IMR-90 (cell line): ENCODE measurements around the gene SNCA. TPM values are rescaled to one million over a fixed set of nuclear protein-coding genes. Genes with fewer than 3 reads are reported as not detected.

Experiments used
- ATAC-seq: fragments of 200-7000 bp; cut with Tn5 transposase; 2 replicates; pipeline ENCODE4 v1.9.1; 2020; ENCODE audit warnings: low read depth, mild to moderate bottlenecking, moderate library complexity
- BruUV-seq: library from RNA; stranded (reverse); fragments of 400-500 nt; replicated peaks from 2 replicates; lab custom pipeline; 2021; lab: Mats Ljungman, UMichigan
- CTCF ChIA-PET: fragments of 300-600 bp; formaldehyde crosslinking; extraction: SDS; loops from one replicate; lab custom pipeline; 2021; ENCODE audit warnings: antibody characterized with exemption; lab: Yijun Ruan, JAX
- POLR2A ChIA-PET: fragments of 300-600 bp; sonication (Branson Sonifier 250); formaldehyde crosslinking; loops from one replicate; lab custom pipeline; 2022; ENCODE audit warnings: antibody characterized with exemption; ENCODE audit not compliant: unreplicated experiment; lab: Charles Lee
- DNase-seq: peaks from one replicate; pipeline ENCODE4 v3.0.0; 2013
- H2AFZ ChIP-seq: replicated peaks from 2 replicates; pipeline ENCODE3; 2013; ENCODE audit warnings: low read length, mild to moderate bottlenecking; ENCODE audit not compliant: poor library complexity
- H2AK5ac ChIP-seq: 2 replicates; pipeline ENCODE4 v1.6.1; 2013; ENCODE audit warnings: low read depth, low read length, inconsistent platforms
- H2AK9ac ChIP-seq: replicated peaks from 2 replicates; pipeline ENCODE3; 2013; ENCODE audit warnings: mild to moderate bottlenecking, low read depth, low read length, moderate library complexity; ENCODE audit not compliant: poor library complexity
- H2BK120ac ChIP-seq: 2 replicates; pipeline ENCODE4 v1.6.1; 2013; ENCODE audit warnings: low read depth, low read length, inconsistent platforms
- H2BK15ac ChIP-seq: 3 replicates; pipeline ENCODE4 v1.6.1; 2013; ENCODE audit warnings: low read depth, low read length, inconsistent platforms
- H2BK20ac ChIP-seq: 2 replicates; pipeline ENCODE4 v1.6.1; 2013; ENCODE audit warnings: low read depth, mild to moderate bottlenecking, inconsistent platforms, low read length, moderate library complexity
- H2BK5ac ChIP-seq: 2 replicates; pipeline ENCODE4 v1.6.1; 2013; ENCODE audit warnings: mild to moderate bottlenecking, low read depth, low read length, inconsistent platforms; ENCODE audit not compliant: poor library complexity, severe bottlenecking
- H3K14ac ChIP-seq: replicated peaks from 2 replicates; pipeline ENCODE4 v1.6.1; 2013; ENCODE audit warnings: low read depth, low read length, inconsistent platforms
- H3K18ac ChIP-seq: 2 replicates; pipeline ENCODE4 v1.6.1; 2013; ENCODE audit warnings: low read depth, low read length, control low read depth
- H3K23ac ChIP-seq: 2 replicates; pipeline ENCODE4 v1.6.1; 2013; ENCODE audit warnings: low read depth, low read length, inconsistent platforms
- H3K27ac ChIP-seq: 2 replicates; pipeline ENCODE4 v1.5.1; 2013; ENCODE audit warnings: mild to moderate bottlenecking, control low read depth, low read length; ENCODE audit not compliant: insufficient read depth
- H3K27me3 ChIP-seq: 2 replicates; pipeline ENCODE4 v1.6.1; 2013; ENCODE audit warnings: low read length; ENCODE audit not compliant: control insufficient read depth, insufficient read depth
- H3K36me3 ChIP-seq: 2 replicates; pipeline ENCODE4 v1.6.1; 2013; ENCODE audit warnings: low read length, mixed read lengths; ENCODE audit not compliant: control insufficient read depth, insufficient read depth
- H3K4ac ChIP-seq: 2 replicates; pipeline ENCODE4 v1.6.1; 2013; ENCODE audit warnings: low read depth, low read length, inconsistent platforms
- H3K4me1 ChIP-seq: 2 replicates; pipeline ENCODE4 v1.6.1; 2013; ENCODE audit warnings: low read length, mixed read lengths; ENCODE audit not compliant: control insufficient read depth, insufficient read depth
- H3K4me2 ChIP-seq: 2 replicates; pipeline ENCODE4 v1.6.1; 2013; ENCODE audit warnings: low read depth, mild to moderate bottlenecking, control low read depth, low read length, moderate library complexity
- H3K4me3 ChIP-seq: 2 replicates; pipeline ENCODE4 v1.5.1; 2013; ENCODE audit warnings: low read depth, mild to moderate bottlenecking, control low read depth, low read length, moderate library complexity; ENCODE audit not compliant: insufficient read depth
- H3K56ac ChIP-seq: 2 replicates; pipeline ENCODE4 v1.6.1; 2013; ENCODE audit warnings: low read length, inconsistent platforms; ENCODE audit not compliant: insufficient read depth; ENCODE audit errors: extremely low read depth
- H3K79me1 ChIP-seq, 2 experiments: 2 replicates each; pipeline ENCODE4 v1.6.1; 2013; ENCODE audit warnings: low read length in 2 of 2, inconsistent platforms in 1 of 2, low read depth in 1 of 2
- H3K9ac ChIP-seq: 2 replicates; pipeline ENCODE4 v1.6.1; 2013; ENCODE audit warnings: low read depth, low read length, control low read depth
- H3K9me1 ChIP-seq: 2 replicates; pipeline ENCODE4 v1.6.1; 2013; ENCODE audit warnings: low read length, inconsistent platforms; ENCODE audit not compliant: insufficient read depth
- H3K9me3 ChIP-seq: 2 replicates; pipeline ENCODE4 v1.6.1; 2013; ENCODE audit warnings: low read length; ENCODE audit not compliant: control insufficient read depth, insufficient read depth
- H4K20me1 ChIP-seq: 2 replicates; pipeline ENCODE4 v1.6.1; 2013; ENCODE audit warnings: low read length, inconsistent platforms; ENCODE audit not compliant: insufficient read depth
- H4K5ac ChIP-seq: 2 replicates; pipeline ENCODE4 v1.6.1; 2013; ENCODE audit warnings: mild to moderate bottlenecking, low read depth, low read length, control low read depth
- H4K8ac ChIP-seq, 2 experiments: 2 replicates each; pipeline ENCODE4 v1.6.1; 2013; ENCODE audit warnings: low read depth in 2 of 2, low read length in 2 of 2, control low read depth in 1 of 2, inconsistent platforms in 1 of 2
- H4K91ac ChIP-seq: 2 replicates; pipeline ENCODE4 v1.6.1; 2013; ENCODE audit warnings: low read depth, low read length, inconsistent platforms; ENCODE audit not compliant: insufficient read depth
- CEBPB ChIP-seq: IDR thresholded peaks from 2 replicates; pipeline ENCODE4 v1.6.1; 2012; ENCODE audit warnings: low read depth, low read length, improper control_type of control experiment
- CTCF ChIP-seq: conservative IDR thresholded peaks from 2 replicates; pipeline ENCODE4 v1.5.1; 2012; ENCODE audit warnings: mild to moderate bottlenecking, low read depth, low read length, improper control_type of control experiment
- FOS ChIP-seq: fragments of 150-350 bp; IDR thresholded peaks from 2 replicates; pipeline ENCODE4 v1.6.1; 2016; ENCODE audit warnings: low read depth, low read length
- MAFK ChIP-seq: IDR thresholded peaks from 2 replicates; pipeline ENCODE4 v1.6.1; 2012; ENCODE audit warnings: low read depth, low read length, improper control_type of control experiment
- MAZ ChIP-seq: IDR thresholded peaks from 2 replicates; pipeline ENCODE4 v1.6.1; 2012; ENCODE audit warnings: low read depth, mild to moderate bottlenecking, low read length, improper control_type of control experiment, moderate library complexity, borderline replicate concordance
- MXI1 ChIP-seq: IDR thresholded peaks from 2 replicates; pipeline ENCODE4 v1.6.1; 2012; ENCODE audit warnings: low read depth, mild to moderate bottlenecking, low read length, moderate library complexity, borderline replicate concordance
- NFE2L2 ChIP-seq: fragments of 150-350 bp; IDR thresholded peaks from 2 replicates; pipeline ENCODE4 v1.6.1; 2016; ENCODE audit warnings: low read depth, mild to moderate bottlenecking, low read length
- POLR2A ChIP-seq: IDR thresholded peaks from 2 replicates; pipeline ENCODE4 v1.6.1; 2012; ENCODE audit warnings: mild to moderate bottlenecking, low read depth, low read length
- RAD21 ChIP-seq: IDR thresholded peaks from 2 replicates; pipeline ENCODE4 v1.6.1; 2012; ENCODE audit warnings: low read length, improper control_type of control experiment
- RCOR1 ChIP-seq: IDR thresholded peaks from 2 replicates; pipeline ENCODE4 v1.6.1; 2012; ENCODE audit warnings: mild to moderate bottlenecking, low read length, improper control_type of control experiment; ENCODE audit not compliant: insufficient replicate concordance
- RFX5 ChIP-seq: IDR thresholded peaks from 2 replicates; pipeline ENCODE4 v1.8.0; 2012; ENCODE audit warnings: low read depth, mild to moderate bottlenecking, low read length, moderate library complexity
- SMC3 ChIP-seq: fragments of 150-350 bp; IDR thresholded peaks from 2 replicates; pipeline ENCODE4 v1.6.1; 2016; ENCODE audit warnings: low read depth, mild to moderate bottlenecking, antibody characterized with exemption, low read length, moderate library complexity
- WGBS, 2 experiments: methylation state at CpG; one replicate each; pipeline versions ENCODE4 v1.1.5 to v1.1.7; 2013; ENCODE audit warnings: missing lambda C conversion rate in 2 of 2; ENCODE audit not compliant: insufficient read length in 1 of 2; ENCODE audit errors: extremely low coverage in 2 of 2; 5-methylcytosine and 5-hydroxymethylcytosine counted together
- dilution Hi-C: fragments of 300-500 bp; cut with HindIII; formaldehyde crosslinking; loops from one replicate; pipeline ENCODE4 v1.14.3; 2018; ENCODE audit warnings: low sequenced_read_pairs; ENCODE audit not compliant: unreplicated experiment
- in situ Hi-C: fragments of 300-500 bp; cut with MboI; formaldehyde crosslinking; loops from 3 replicates; pipeline ENCODE4 v1.14.3; 2019; ENCODE audit warnings: low sequenced_read_pairs, inconsistent platforms, mixed read lengths
- intact Hi-C: fragments of 100-400 bp; cut with micrococcal nuclease; formaldehyde crosslinking; loops from 2 replicates; pipeline ENCODE4 v1.10.0; 2022
- polyA plus RNA-seq, 3 experiments: library from polyadenylated mRNA; depleted of rRNA; stranded (reverse); fragments of >200 nt; gene quantifications; 2 replicates each; pipeline ENCODE4 v1.2.3, GENCODE V29; 2012; ENCODE audit warnings: low replicate concordance in 1 of 3
- total RNA-seq: library from RNA; depleted of rRNA; stranded (reverse); fragments of >200 nt; gene quantifications from 2 replicates; pipeline ENCODE4 v1.2.3, GENCODE V29; 2012
- TF ChIP-seq, protein P1 (sequence below): fragments of 150-350 bp; IDR thresholded peaks from 2 replicates; pipeline ENCODE4 v1.6.1; 2016; ENCODE audit warnings: low read depth, mild to moderate bottlenecking, low read length, moderate library complexity, borderline replicate concordance
- TF ChIP-seq, protein P2 (sequence below): fragments of 150-350 bp; IDR thresholded peaks from 2 replicates; pipeline ENCODE4 v1.6.1; 2017; ENCODE audit warnings: mild to moderate bottlenecking, antibody characterized with exemption, low read length, low read depth

Gene SNCA
- total and polyA plus RNA-seq, 2 of the 4 experiments (the other 2 are of a cell fraction) = 0.36 to 0.46 TPM

GRCh38 chr4:89821612-89822011 is 15.3 kb downstream of the SNCA start:
- CTCF ChIA-PET = no interaction called here
- H3K36me3 ChIP-seq = no peaks in the 10 kb centered on the region
- ATAC-seq (no peak), DNase-seq (no peak)
- WGBS, 2 experiments = no CpG with 5 or more reads among the region's 1 CpG
- no peak overlapping the region for H2AK5ac ChIP-seq
- H4K20me1 ChIP-seq = no peaks in the 10 kb centered on the region
- no peak overlapping the region for H3K18ac ChIP-seq
- H3K4me1 ChIP-seq = no peaks in the 10 kb centered on the region
- no peaks in the 10 kb centered on the region for H3K9me3 ChIP-seq
- H2BK15ac ChIP-seq = no peak overlapping the region
- BruUV-seq = no TSS peak
- H2BK120ac ChIP-seq = no peak overlapping the region
- H3K27ac ChIP-seq = no peak overlapping the region
- H3K23ac ChIP-seq = no peak overlapping the region
- no peak overlapping the region for H2BK5ac ChIP-seq
- H3K14ac ChIP-seq = no peak overlapping the region
- H3K27me3 ChIP-seq = no peaks in the 10 kb centered on the region
- POLR2A ChIA-PET = no interaction called here
- no peak overlapping the region for H2BK20ac ChIP-seq
- no peaks in the 10 kb centered on the region for H3K79me1 ChIP-seq
- H3K4me2 ChIP-seq = no peak overlapping the region
- no peak overlapping the region for H2AK9ac ChIP-seq
- no peak overlapping the region for H3K4me3 ChIP-seq
- intact Hi-C loops = no loop called here
- TF ChIP-seq, protein P1, sequence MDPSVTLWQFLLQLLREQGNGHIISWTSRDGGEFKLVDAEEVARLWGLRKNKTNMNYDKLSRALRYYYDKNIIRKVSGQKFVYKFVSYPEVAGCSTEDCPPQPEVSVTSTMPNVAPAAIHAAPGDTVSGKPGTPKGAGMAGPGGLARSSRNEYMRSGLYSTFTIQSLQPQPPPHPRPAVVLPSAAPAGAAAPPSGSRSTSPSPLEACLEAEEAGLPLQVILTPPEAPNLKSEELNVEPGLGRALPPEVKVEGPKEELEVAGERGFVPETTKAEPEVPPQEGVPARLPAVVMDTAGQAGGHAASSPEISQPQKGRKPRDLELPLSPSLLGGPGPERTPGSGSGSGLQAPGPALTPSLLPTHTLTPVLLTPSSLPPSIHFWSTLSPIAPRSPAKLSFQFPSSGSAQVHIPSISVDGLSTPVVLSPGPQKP = no peak
- TF ChIP-seq POLR2A (no peak), SMC3 (no peak), MXI1 (no peak), RCOR1 (no peak), MAZ (no peak), RFX5 (no peak), CTCF (no peak), RAD21 (no peak), NFE2L2 (no peak), MAFK (no peak), CEBPB (no peak), FOS (no peak)
- TF ChIP-seq, protein P2, sequence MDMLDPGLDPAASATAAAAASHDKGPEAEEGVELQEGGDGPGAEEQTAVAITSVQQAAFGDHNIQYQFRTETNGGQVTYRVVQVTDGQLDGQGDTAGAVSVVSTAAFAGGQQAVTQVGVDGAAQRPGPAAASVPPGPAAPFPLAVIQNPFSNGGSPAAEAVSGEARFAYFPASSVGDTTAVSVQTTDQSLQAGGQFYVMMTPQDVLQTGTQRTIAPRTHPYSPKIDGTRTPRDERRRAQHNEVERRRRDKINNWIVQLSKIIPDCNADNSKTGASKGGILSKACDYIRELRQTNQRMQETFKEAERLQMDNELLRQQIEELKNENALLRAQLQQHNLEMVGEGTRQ = no peak
- in situ Hi-C loops = no loop called here
- no peak overlapping the region for H2AFZ ChIP-seq
- H4K91ac ChIP-seq = no peak overlapping the region
- H3K9me1 ChIP-seq = no peaks in the 10 kb centered on the region
- H3K56ac ChIP-seq = no peak overlapping the region
- no peak overlapping the region for H3K9ac ChIP-seq
- no peak overlapping the region for H4K8ac ChIP-seq
- dilution Hi-C loops = no loop called here
- no peak overlapping the region for H3K4ac ChIP-seq
- H4K5ac ChIP-seq = no peak overlapping the region
